ENCODE results near the gene SIGLECL1.
"Not testable (repeated sequence)": the region's sequence is repeated elsewhere in the genome, so short reads cannot be mapped to it uniquely, and the experiment has no call there.

SIGLECL1 gene

GRCh38 chr19:51250786-51251467 is at the start of gene SIGLECL1:
TSS of gene SIGLECL1 (plus strand) at chr19:51251080. CDS start at chr19:51264073, 12,993 bp downstream.
- no peak for DNase-seq (ENCODE audit: low read depth)

GRCh38 chr19:51201712-51202111 is 49.2 kb upstream of the SIGLECL1 start:
- DNase-seq (ENCODE audit: low read depth), result no peak

- DNase-seq (ENCODE audit: low read depth), result no peak
Observed at GRCh38 chr19:51203916-51204315, 47.0 kb upstream of the SIGLECL1 start.

GRCh38 chr19:51204321-51204720 is 46.6 kb upstream of the SIGLECL1 start:
- DNase-seq (ENCODE audit: low read depth), result no peak

GRCh38 chr19:51207747-51208146 is 43.1 kb upstream of the SIGLECL1 start:
- DNase-seq (ENCODE audit: low read depth), result no peak

- DNase-seq (ENCODE audit: low read depth), result no peak
Observed at GRCh38 chr19:51210191-51210784, 40.6 kb upstream of the SIGLECL1 start.

- DNase-seq (ENCODE audit: low read depth), result not testable (repeated sequence)
Observed at GRCh38 chr19:51210874-51211361, 40.0 kb upstream of the SIGLECL1 start.

- no peak for DNase-seq (ENCODE audit: low read depth)
Observed at GRCh38 chr19:51211833-51212232, 39.0 kb upstream of the SIGLECL1 start.

GRCh38 chr19:51219307-51219706 is 31.6 kb upstream of the SIGLECL1 start:
- no peak for DNase-seq (ENCODE audit: low read depth)

- DNase-seq (ENCODE audit: low read depth), result no peak
Observed at GRCh38 chr19:51219971-51220370, 30.9 kb upstream of the SIGLECL1 start.

- DNase-seq (ENCODE audit: low read depth), result no peak
Observed at GRCh38 chr19:51220996-51221395, 29.9 kb upstream of the SIGLECL1 start.

- no peak for DNase-seq (ENCODE audit: low read depth)
Observed at GRCh38 chr19:51224163-51224641, 26.7 kb upstream of the SIGLECL1 start.

GRCh38 chr19:51224898-51225393 is 25.9 kb upstream of the SIGLECL1 start, which contains the start of gene CD33:
TSS of gene CD33 (plus strand) at chr19:51225080. CDS start at chr19:51225119, 39 bp downstream.
- DNase-seq (ENCODE audit: low read depth), result not testable (repeated sequence)

GRCh38 chr19:51226067-51226466 is 24.8 kb upstream of the SIGLECL1 start:
- no peak for DNase-seq (ENCODE audit: low read depth)

- DNase-seq (ENCODE audit: low read depth), result no peak
Observed at GRCh38 chr19:51227326-51227725, 23.6 kb upstream of the SIGLECL1 start.

- DNase-seq (ENCODE audit: low read depth), result no peak
Observed at GRCh38 chr19:51227966-51228365, 22.9 kb upstream of the SIGLECL1 start.

GRCh38 chr19:51240866-51241265 is 10.0 kb upstream of the SIGLECL1 start:
- no peak for DNase-seq (ENCODE audit: low read depth)

GRCh38 chr19:51242881-51243630 is 7.8 kb upstream of the SIGLECL1 start:
- DNase-seq (ENCODE audit: low read depth), result no peak

- no peak for DNase-seq (ENCODE audit: low read depth)
Observed at GRCh38 chr19:51246164-51246552, 4.7 kb upstream of the SIGLECL1 start.

- DNase-seq (ENCODE audit: low read depth), result no peak
Observed at GRCh38 chr19:51247972-51248590, 2.8 kb upstream of the SIGLECL1 start.

GRCh38 chr19:51251468-51251820 is 564 bp downstream of the SIGLECL1 start:
- DNase-seq (ENCODE audit: low read depth), result no peak
